ENCODE results near the gene C2orf72.

- TF ChIP-seq CTCF (IDR thresholded peaks at IDR 0.05) = no peak
- no peak for TF ChIP-seq POLR2A (IDR thresholded peaks at IDR 0.05)
Observed at GRCh38 chr2:231030725-231031124, 6.6 kb upstream of the C2orf72 start.
